ENCODE results near the gene HSD3B7.

Gene HSD3B7

GRCh38 chr16:31031276-31031675, 46.3 kb downstream of the HSD3B7 start:
- Histone ChIP-seq H3K27ac (ENCODE audit: poor library complexity, severe bottlenecking) (no peak overlapping the region), H3K4me1 (ENCODE audit: insufficient read depth, poor library complexity, severe bottlenecking) (no peaks in the 10 kb centered on the region), H3K4me3 (ENCODE audit: severe bottlenecking) (no peak overlapping the region), H3K9me3 (ENCODE audit: severe bottlenecking) (no peaks in the 10 kb centered on the region), H3K27me3 (ENCODE audit: insufficient read depth, poor library complexity, severe bottlenecking) (no peaks in the 10 kb centered on the region), H3K36me3 (ENCODE audit: low read depth) (peaks cover 10% of the 10 kb centered on the region)
- ATAC-seq (ENCODE audit: low read depth) (no peak), DNase-seq (ENCODE audit: low spot score) (no peak)
- TF ChIP-seq CTCF (IDR thresholded peaks at IDR 0.05; ENCODE audit: poor library complexity, severe bottlenecking) = no peak

- DNase-seq (ENCODE audit: low spot score) (peak; percentile 95), ATAC-seq (ENCODE audit: low read depth) (peak; percentile 71)
- Histone ChIP-seq H3K4me1 (ENCODE audit: insufficient read depth, poor library complexity, severe bottlenecking) (no peaks in the 10 kb centered on the region), H3K4me3 (ENCODE audit: severe bottlenecking) (peak within 1 kb of the TSS; percentile 62), H3K27me3 (ENCODE audit: insufficient read depth, poor library complexity, severe bottlenecking) (no peaks in the 10 kb centered on the region), H3K36me3 (ENCODE audit: low read depth) (peaks cover 12% of the 10 kb centered on the region), H3K9me3 (ENCODE audit: severe bottlenecking) (no peaks in the 10 kb centered on the region), H3K27ac (ENCODE audit: poor library complexity, severe bottlenecking) (peak within 1 kb of the TSS; percentile 44)
- no peak for TF ChIP-seq CTCF (IDR thresholded peaks at IDR 0.05; ENCODE audit: poor library complexity, severe bottlenecking)
These were observed 48.0 kb downstream of the HSD3B7 start, which contains the start of gene STX4 for GRCh38 chr16:31032736-31033708. Gene STX4, plus strand, starts transcription at chr16:31033558. Its CDS starts 248 bp downstream, at chr16:31033806.

- peak overlapping the region; percentile 62 for H3K4me3 ChIP-seq (ENCODE audit: severe bottlenecking)
- H3K27me3 ChIP-seq (ENCODE audit: insufficient read depth, poor library complexity, severe bottlenecking) = no peaks in the 10 kb centered on the region
- H3K36me3 ChIP-seq (ENCODE audit: low read depth) = peaks cover 16% of the 10 kb centered on the region
- peak; percentile 69 for ATAC-seq (ENCODE audit: low read depth)
- H3K4me1 ChIP-seq (ENCODE audit: insufficient read depth, poor library complexity, severe bottlenecking) = no peaks in the 10 kb centered on the region
- H3K27ac ChIP-seq (ENCODE audit: poor library complexity, severe bottlenecking) = peak overlapping the region; percentile 44
- DNase-seq (ENCODE audit: low spot score) = peak; percentile 91
- no peak for TF ChIP-seq CTCF (IDR thresholded peaks at IDR 0.05; ENCODE audit: poor library complexity, severe bottlenecking)
- H3K9me3 ChIP-seq (ENCODE audit: severe bottlenecking) = no peaks in the 10 kb centered on the region
These were observed 48.9 kb downstream of the HSD3B7 start for GRCh38 chr16:31033709-31034492.

- no peaks in the 10 kb centered on the region for H3K27me3 ChIP-seq (ENCODE audit: insufficient read depth, poor library complexity, severe bottlenecking)
- TF ChIP-seq CTCF (IDR thresholded peaks at IDR 0.05; ENCODE audit: poor library complexity, severe bottlenecking) = no peak
- no peaks in the 10 kb centered on the region for H3K9me3 ChIP-seq (ENCODE audit: severe bottlenecking)
- H3K4me1 ChIP-seq (ENCODE audit: insufficient read depth, poor library complexity, severe bottlenecking) = no peaks in the 10 kb centered on the region
- no peak for ATAC-seq (ENCODE audit: low read depth)
- H3K27ac ChIP-seq (ENCODE audit: poor library complexity, severe bottlenecking) = no peak overlapping the region
- H3K4me3 ChIP-seq (ENCODE audit: severe bottlenecking) = no peak overlapping the region
- peaks cover 19% of the 10 kb centered on the region for H3K36me3 ChIP-seq (ENCODE audit: low read depth)
- no peak for DNase-seq (ENCODE audit: low spot score)
These were observed 51.7 kb downstream of the HSD3B7 start for GRCh38 chr16:31036691-31037090.
